ENCODE measurements around the gene NUP50. TPM values are rescaled to one million over a fixed set of nuclear protein-coding genes. Genes with fewer than 3 reads are reported as not detected.

NUP50 gene
- total and polyA plus RNA-seq, 2 of the 13 experiments (the other 11 are each of a cell fraction or from before 2014, with no cell fraction given), result 14.2 to 52.4 TPM

GRCh38 chr22:45224988-45225731 is 61.4 kb downstream of the NUP50 start:
- ChIA-PET CTCF (ENCODE audit: low intra/inter-chr PET ratio, low total read pairs) (no interaction called here), POLR2A (no interaction called here)
- in situ Hi-C loops (cut with HindIII; ENCODE audit: extremely low pct_ligation_motif_present, low pct_unique_long_range_greater_than_20kb) (no loop called here), intact Hi-C loops (cut with micrococcal nuclease; ENCODE audit: unreplicated experiment) (no loop called here)
- no peaks in the 10 kb centered on the region; the same call in 1 of the 2 replicates for H4K20me1 ChIP-seq (ENCODE audit: insufficient read depth, low read length)
- DNase-seq (ENCODE audit: low spot score) (no peak), FAIRE-seq (no peak), ATAC-seq (peak; percentile 37)
- H3K4me3 ChIP-seq (replicated peaks in 1 of 3; ENCODE audit: insufficient read depth in 1 of 3, low read depth in 2 of 3, low read length in 3 of 3), result no peak overlapping the region
- H3K9me3 ChIP-seq (ENCODE audit: low read length), result no peaks in the 10 kb centered on the region
- peaks cover 42% of the 10 kb centered on the region for H3K4me1 ChIP-seq (ENCODE audit: insufficient read depth, low read length)
- H2AFZ ChIP-seq (ENCODE audit: low read length), result no peak overlapping the region
- no TSS peak for BruUV-seq (replicated peaks)
- peaks cover 13% of the 10 kb centered on the region for H3K79me2 ChIP-seq (ENCODE audit: insufficient read depth, low read length)
- H3K27ac ChIP-seq (ENCODE audit: extremely low read length, insufficient read depth, low read length), result peak overlapping the region; percentile 40
- WGBS (ENCODE audit: low lambda C conversion rate), result 84% methylated on average over 8 of the region's 19 CpGs
- peak overlapping the region; percentile 38 for H3K4me2 ChIP-seq (ENCODE audit: low read depth, low read length)
- no peak overlapping the region for H3K9ac ChIP-seq (ENCODE audit: insufficient read depth, low read depth, low read length)
- no peaks in the 10 kb centered on the region for H3K36me3 ChIP-seq (replicated peaks in 1 of 2; ENCODE audit: control insufficient read depth in 1 of 2, insufficient read depth in 2 of 2, low read length in 2 of 2)
- no peaks in the 10 kb centered on the region for H3K27me3 ChIP-seq (ENCODE audit: control insufficient read depth in 1 of 2, insufficient read depth in 2 of 2, low read length in 2 of 2)
- peak; percentile 59; the same call in 1 of the 2 replicates for TF ChIP-seq HNF4A (CRISPR knock-in tag; IDR thresholded peaks at IDR 0.05)
- 0 out of 2 replicates have a peak, but pooled peaks have one; percentile 15 for TF ChIP-seq SOX5 (CRISPR knock-in tag; IDR thresholded peaks at IDR 0.05; ENCODE audit: borderline replicate concordance)
- no peak for TF ChIP-seq ZNF564 (CRISPR knock-in tag; IDR thresholded peaks at IDR 0.05)
- TF ChIP-seq ZNF3 (CRISPR knock-in tag; IDR thresholded peaks at IDR 0.05), result no peak
- TF ChIP-seq SOX13 (IDR thresholded peaks at IDR 0.05), result no peak
- TF ChIP-seq SOX13 (CRISPR knock-in tag; conservative IDR thresholded peaks at IDR 0.05 in 1 of 2, IDR thresholded peaks at IDR 0.05 in 1 of 2), result peak in 1 of 2 experiments; percentile 47; a peak in 1 of 4 replicates
- no peak for TF ChIP-seq ZNF20 (CRISPR knock-in tag; IDR thresholded peaks at IDR 0.05)
- TF ChIP-seq, protein P1, sequence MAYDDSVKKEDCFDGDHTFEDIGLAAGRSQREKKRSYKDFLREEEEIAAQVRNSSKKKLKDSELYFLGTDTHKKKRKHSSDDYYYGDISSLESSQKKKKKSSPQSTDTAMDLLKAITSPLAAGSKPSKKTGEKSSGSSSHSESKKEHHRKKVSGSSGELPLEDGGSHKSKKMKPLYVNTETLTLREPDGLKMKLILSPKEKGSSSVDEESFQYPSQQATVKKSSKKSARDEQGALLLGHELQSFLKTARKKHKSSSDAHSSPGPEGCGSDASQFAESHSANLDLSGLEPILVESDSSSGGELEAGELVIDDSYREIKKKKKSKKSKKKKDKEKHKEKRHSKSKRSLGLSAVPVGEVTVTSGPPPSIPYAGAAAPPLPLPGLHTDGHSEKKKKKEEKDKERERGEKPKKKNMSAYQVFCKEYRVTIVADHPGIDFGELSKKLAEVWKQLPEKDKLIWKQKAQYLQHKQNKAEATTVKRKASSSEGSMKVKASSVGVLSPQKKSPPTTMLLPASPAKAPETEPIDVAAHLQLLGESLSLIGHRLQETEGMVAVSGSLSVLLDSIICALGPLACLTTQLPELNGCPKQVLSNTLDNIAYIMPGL (CRISPR knock-in tag; IDR thresholded peaks at IDR 0.05; ENCODE audit: borderline replicate concordance in 1 of 2, low read depth in 1 of 2), result no peak
- TF ChIP-seq SOX6 (IDR thresholded peaks at IDR 0.05), result no peak
- TF ChIP-seq SOX6 (CRISPR knock-in tag; IDR thresholded peaks at IDR 0.05), result peak; percentile 21; the same call in 1 of the 2 replicates
- peak; percentile 73 for TF ChIP-seq HNF4G (IDR thresholded peaks at IDR 0.05; ENCODE audit: borderline replicate concordance, low read depth, low read length)
- no peak for TF ChIP-seq HNF4G (CRISPR knock-in tag; IDR thresholded peaks at IDR 0.05; ENCODE audit: borderline replicate concordance, low read depth)
- peak; percentile 68 for TF ChIP-seq AGO2 (optimal IDR thresholded peaks at IDR 0.05; ENCODE audit: low read depth, low read length)
- TF ChIP-seq ZSCAN21 (CRISPR knock-in tag; IDR thresholded peaks at IDR 0.05; ENCODE audit: borderline replicate concordance), result peak; percentile 71; the same call in 1 of the 2 replicates
- TF ChIP-seq ZNF547 (CRISPR knock-in tag; IDR thresholded peaks at IDR 0.05), result 0 out of 2 replicates have a peak, but pooled peaks have one; percentile 27
- TF ChIP-seq HNRNPL (IDR thresholded peaks at IDR 0.05; ENCODE audit: low read depth, low read length), result 0 out of 2 replicates have a peak, but pooled peaks have one; percentile 29
- TF ChIP-seq, protein P2, sequence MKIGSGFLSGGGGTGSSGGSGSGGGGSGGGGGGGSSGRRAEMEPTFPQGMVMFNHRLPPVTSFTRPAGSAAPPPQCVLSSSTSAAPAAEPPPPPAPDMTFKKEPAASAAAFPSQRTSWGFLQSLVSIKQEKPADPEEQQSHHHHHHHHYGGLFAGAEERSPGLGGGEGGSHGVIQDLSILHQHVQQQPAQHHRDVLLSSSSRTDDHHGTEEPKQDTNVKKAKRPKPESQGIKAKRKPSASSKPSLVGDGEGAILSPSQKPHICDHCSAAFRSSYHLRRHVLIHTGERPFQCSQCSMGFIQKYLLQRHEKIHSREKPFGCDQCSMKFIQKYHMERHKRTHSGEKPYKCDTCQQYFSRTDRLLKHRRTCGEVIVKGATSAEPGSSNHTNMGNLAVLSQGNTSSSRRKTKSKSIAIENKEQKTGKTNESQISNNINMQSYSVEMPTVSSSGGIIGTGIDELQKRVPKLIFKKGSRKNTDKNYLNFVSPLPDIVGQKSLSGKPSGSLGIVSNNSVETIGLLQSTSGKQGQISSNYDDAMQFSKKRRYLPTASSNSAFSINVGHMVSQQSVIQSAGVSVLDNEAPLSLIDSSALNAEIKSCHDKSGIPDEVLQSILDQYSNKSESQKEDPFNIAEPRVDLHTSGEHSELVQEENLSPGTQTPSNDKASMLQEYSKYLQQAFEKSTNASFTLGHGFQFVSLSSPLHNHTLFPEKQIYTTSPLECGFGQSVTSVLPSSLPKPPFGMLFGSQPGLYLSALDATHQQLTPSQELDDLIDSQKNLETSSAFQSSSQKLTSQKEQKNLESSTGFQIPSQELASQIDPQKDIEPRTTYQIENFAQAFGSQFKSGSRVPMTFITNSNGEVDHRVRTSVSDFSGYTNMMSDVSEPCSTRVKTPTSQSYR (CRISPR knock-in tag; IDR thresholded peaks at IDR 0.05; ENCODE audit: borderline replicate concordance), result peak; percentile 77
- 0 out of 2 replicates have a peak, but pooled peaks have one; percentile 21 for TF ChIP-seq NR2F6 (IDR thresholded peaks at IDR 0.05)
- no peak for TF ChIP-seq NR2F6 (CRISPR knock-in tag; IDR thresholded peaks at IDR 0.05)
- TF ChIP-seq BHLHE40 (IDR thresholded peaks at IDR 0.05; ENCODE audit: low read length), result no peak
